K562 (cell line): ENCODE data around the gene MPND. TPM values are rescaled to one million over a fixed set of nuclear protein-coding genes. Genes with fewer than 3 reads are reported as not detected.

Experiments used
- CTCF ChIP-seq, 3 experiments: IDR thresholded peaks in 2 of 3; conservative IDR thresholded peaks in 1 of 3; 2 replicates each; pipeline ENCODE4 v1.5.1; 2011 to 2012; ENCODE audit warnings: low read length in 3 of 3, mild to moderate bottlenecking in 3 of 3, control low read depth in 2 of 3, improper control_type of control experiment in 1 of 3, inconsistent platforms in 1 of 3, low read depth in 1 of 3, mixed read lengths in 1 of 3, moderate library complexity in 1 of 3; ENCODE audit not compliant: insufficient read depth in 2 of 3
- KDM2B ChIP-seq: fragments of 250-450 bp; sonication (Bioruptor Pico); IDR thresholded peaks from 2 replicates; pipeline ENCODE4 v1.8.0; 2021; ENCODE audit warnings: mild to moderate bottlenecking, moderate library complexity
- MGA ChIP-seq: fragments of 450-650 bp; IDR thresholded peaks from 2 replicates; pipeline ENCODE4 v1.6.1; 2016; ENCODE audit warnings: mild to moderate bottlenecking, moderate library complexity
- TBL1XR1 ChIP-seq, 2 experiments: IDR thresholded peaks; 2 replicates each; pipeline ENCODE4 v1.6.1; 2012; ENCODE audit warnings: improper control_type of control experiment in 2 of 2, low read length in 2 of 2, mild to moderate bottlenecking in 1 of 2
- ZFP36 ChIP-seq: fragments of 150-350 bp; IDR thresholded peaks from 2 replicates; pipeline ENCODE4 v1.6.1; 2018; ENCODE audit warnings: low read length, low read depth; ENCODE audit not compliant: partially characterized antibody
- ZMIZ1 ChIP-seq, 2 experiments: fragments of 150-350 bp in 1 of 2; IDR thresholded peaks; 2 replicates each; pipeline ENCODE4 v1.6.1; 2012 to 2016; ENCODE audit warnings: low read depth in 2 of 2, low read length in 2 of 2, mild to moderate bottlenecking in 1 of 2, moderate library complexity in 1 of 2
- ZNF57 ChIP-seq: fragments of 450-650 bp; formaldehyde crosslinking; IDR thresholded peaks from 2 replicates; pipeline ENCODE4 v1.4.0; 2020; ENCODE audit warnings: mild to moderate bottlenecking, moderate library complexity
- ZNF644 ChIP-seq: fragments of 200-800 bp; sonication (Bioruptor generic); IDR thresholded peaks from 2 replicates; pipeline ENCODE4 v1.6.1; 2016; ENCODE audit warnings: low read depth, missing genetic modification characterization, missing compliant biosample characterization
- polyA plus RNA-seq, 8 experiments: library from polyadenylated mRNA; depleted of rRNA in 4 of 8; stranded (reverse) in 5 of 8; unstranded in 3 of 8; fragments of >200 nt; fragmentation: Nextera tagmentation in 2 of 8; fragmentation: Illumina TruSeq in 1 of 8; extraction: Ambion mirVana in 2 of 8; extraction: Trizol in 1 of 8; gene quantifications; 2 replicates each; pipeline versions ENCODE4 v1.2.1 to v1.2.3, GENCODE V29; 2011 to 2014; ENCODE audit warnings: inconsistent platforms in 1 of 8, missing spikeins in 1 of 8
- total RNA-seq, 7 experiments: library from RNA; depleted of rRNA in 6 of 7; stranded (reverse); fragments of >200 nt in 6 of 7; fragmentation: Illumina TruSeq in 2 of 7; extraction: Trizol in 2 of 7; gene quantifications; 2 replicates each; pipeline versions ENCODE4 v1.2.1 to v1.2.3, GENCODE V29; 2011 to 2021; ENCODE audit warnings: low replicate concordance in 1 of 7

MPND gene
- total and polyA plus RNA-seq, 9 of the 15 experiments (the other 6 are each of a cell fraction or from before 2014, with no cell fraction given), result 0.25 to 14.0 (median 3.9) TPM

GRCh38 chr19:4328243-4328990 lies 14.9 kb upstream of the MPND start (continued):
- peak; percentile 91 for TF ChIP-seq MGA
- no peak for TF ChIP-seq ZNF57 (CRISPR knock-in tag)
- peak in 1 of 2 experiments; percentile 100; a peak in 2 of 4 replicates for TF ChIP-seq TBL1XR1 (IDR thresholded peaks at IDR 0.05; ENCODE audit: low read length in 2 of 2)
- TF ChIP-seq ZNF644 (tag), result no peak
- peak; percentile 7 for TF ChIP-seq ZFP36
- peak in 1 of 3 experiments; percentile 97; a peak in 2 of 6 replicates for TF ChIP-seq CTCF (IDR thresholded peaks at IDR 0.05 in 2 of 3, conservative IDR thresholded peaks at IDR 0.05 in 1 of 3; ENCODE audit: insufficient read depth in 2 of 3, low read depth in 1 of 3, low read length in 3 of 3)
- TF ChIP-seq ZMIZ1 (IDR thresholded peaks at IDR 0.05; ENCODE audit: low read depth in 2 of 2, low read length in 2 of 2), result no peak
- TF ChIP-seq KDM2B (CRISPR knock-in tag), result no peak
